ENCODE measurements around the gene DNM3.

DNM3 gene

GRCh38 chr1:171898941-171899340, 57.6 kb downstream of the DNM3 start:
- H3K9me3 ChIP-seq (ENCODE audit: control insufficient read depth in 2 of 2, low read length in 2 of 2) = no peaks in the 10 kb centered on the region
- H3K4me1 ChIP-seq (ENCODE audit: control insufficient read depth, insufficient read depth, low read length) = no peaks in the 10 kb centered on the region
- H3K4me3 ChIP-seq (ENCODE audit: low read length in 2 of 2) = peak overlapping the region in 1 of 2 donors; percentile 40
- no peak overlapping the region for H3K9ac ChIP-seq (ENCODE audit: low read length in 2 of 2)
- no peaks in the 10 kb centered on the region for H3K36me3 ChIP-seq (ENCODE audit: control insufficient read depth in 2 of 2, insufficient read depth in 2 of 2, low read length in 2 of 2)
- no peaks in the 10 kb centered on the region for H3K27me3 ChIP-seq (ENCODE audit: control insufficient read depth in 1 of 2, insufficient read depth in 2 of 2, low read length in 2 of 2)
- H3K27ac ChIP-seq (ENCODE audit: low read length) = no peak overlapping the region

- Histone ChIP-seq H3K4me1 (ENCODE audit: control insufficient read depth, insufficient read depth, low read length) (no peaks in the 10 kb centered on the region), H3K27me3 (ENCODE audit: control insufficient read depth in 1 of 2, insufficient read depth in 2 of 2, low read length in 2 of 2) (no peaks in the 10 kb centered on the region), H3K36me3 (ENCODE audit: control insufficient read depth in 2 of 2, insufficient read depth in 2 of 2, low read length in 2 of 2) (no peaks in the 10 kb centered on the region), H3K9me3 (ENCODE audit: control insufficient read depth in 2 of 2, low read length in 2 of 2) (no peaks in the 10 kb centered on the region), H3K4me3 (ENCODE audit: low read length in 2 of 2) (no peak overlapping the region), H3K27ac (ENCODE audit: low read length) (no peak overlapping the region), H3K9ac (ENCODE audit: low read length in 2 of 2) (no peak overlapping the region)
Observed at GRCh38 chr1:171899838-171900237, 58.5 kb downstream of the DNM3 start.

GRCh38 chr1:171901245-171901644, 59.9 kb downstream of the DNM3 start:
- H3K36me3 ChIP-seq (ENCODE audit: control insufficient read depth in 2 of 2, insufficient read depth in 2 of 2, low read length in 2 of 2) = no peaks in the 10 kb centered on the region
- H3K9me3 ChIP-seq (ENCODE audit: control insufficient read depth in 2 of 2, low read length in 2 of 2) = no peaks in the 10 kb centered on the region
- H3K9ac ChIP-seq (ENCODE audit: low read length in 2 of 2) = no peak overlapping the region
- no peaks in the 10 kb centered on the region for H3K4me1 ChIP-seq (ENCODE audit: control insufficient read depth, insufficient read depth, low read length)
- no peak overlapping the region for H3K4me3 ChIP-seq (ENCODE audit: low read length in 2 of 2)
- no peak overlapping the region for H3K27ac ChIP-seq (ENCODE audit: low read length)
- no peaks in the 10 kb centered on the region for H3K27me3 ChIP-seq (ENCODE audit: control insufficient read depth in 1 of 2, insufficient read depth in 2 of 2, low read length in 2 of 2)

GRCh38 chr1:171902527-171902926, 61.2 kb downstream of the DNM3 start:
- Histone ChIP-seq H3K27ac (ENCODE audit: low read length) (no peak overlapping the region), H3K9me3 (ENCODE audit: control insufficient read depth in 2 of 2, low read length in 2 of 2) (no peaks in the 10 kb centered on the region), H3K27me3 (ENCODE audit: control insufficient read depth in 1 of 2, insufficient read depth in 2 of 2, low read length in 2 of 2) (no peaks in the 10 kb centered on the region), H3K9ac (ENCODE audit: low read length in 2 of 2) (no peak overlapping the region), H3K4me3 (ENCODE audit: low read length in 2 of 2) (no peak overlapping the region), H3K36me3 (ENCODE audit: control insufficient read depth in 2 of 2, insufficient read depth in 2 of 2, low read length in 2 of 2) (no peaks in the 10 kb centered on the region), H3K4me1 (ENCODE audit: control insufficient read depth, insufficient read depth, low read length) (no peaks in the 10 kb centered on the region)

GRCh38 chr1:171904778-171905450, 63.6 kb downstream of the DNM3 start:
- Histone ChIP-seq H3K27me3 (ENCODE audit: control insufficient read depth in 1 of 2, insufficient read depth in 2 of 2, low read length in 2 of 2) (no peaks in the 10 kb centered on the region), H3K36me3 (ENCODE audit: control insufficient read depth in 2 of 2, insufficient read depth in 2 of 2, low read length in 2 of 2) (no peaks in the 10 kb centered on the region), H3K27ac (ENCODE audit: low read length) (no peak overlapping the region), H3K4me1 (ENCODE audit: control insufficient read depth, insufficient read depth, low read length) (no peaks in the 10 kb centered on the region), H3K9ac (ENCODE audit: low read length in 2 of 2) (no peak overlapping the region), H3K9me3 (ENCODE audit: control insufficient read depth in 2 of 2, low read length in 2 of 2) (no peaks in the 10 kb centered on the region), H3K4me3 (ENCODE audit: low read length in 2 of 2) (no peak overlapping the region)

GRCh38 chr1:171909711-171910110, 68.4 kb downstream of the DNM3 start:
- no peaks in the 10 kb centered on the region for H3K4me1 ChIP-seq (ENCODE audit: control insufficient read depth, insufficient read depth, low read length)
- H3K27ac ChIP-seq (ENCODE audit: low read length) = no peak overlapping the region
- H3K4me3 ChIP-seq (ENCODE audit: low read length in 2 of 2) = no peak overlapping the region
- H3K9me3 ChIP-seq (ENCODE audit: control insufficient read depth in 2 of 2, low read length in 2 of 2) = no peaks in the 10 kb centered on the region
- no peak overlapping the region for H3K9ac ChIP-seq (ENCODE audit: low read length in 2 of 2)
- no peaks in the 10 kb centered on the region for H3K36me3 ChIP-seq (ENCODE audit: control insufficient read depth in 2 of 2, insufficient read depth in 2 of 2, low read length in 2 of 2)
- no peaks in the 10 kb centered on the region for H3K27me3 ChIP-seq (ENCODE audit: control insufficient read depth in 1 of 2, insufficient read depth in 2 of 2, low read length in 2 of 2)

GRCh38 chr1:171910786-171911185, 69.5 kb downstream of the DNM3 start:
- H3K27ac ChIP-seq (ENCODE audit: low read length) = no peak overlapping the region
- H3K9ac ChIP-seq (ENCODE audit: low read length in 2 of 2) = no peak overlapping the region
- H3K4me1 ChIP-seq (ENCODE audit: control insufficient read depth, insufficient read depth, low read length) = no peaks in the 10 kb centered on the region
- no peaks in the 10 kb centered on the region for H3K27me3 ChIP-seq (ENCODE audit: control insufficient read depth in 1 of 2, insufficient read depth in 2 of 2, low read length in 2 of 2)
- H3K36me3 ChIP-seq (ENCODE audit: control insufficient read depth in 2 of 2, insufficient read depth in 2 of 2, low read length in 2 of 2) = no peaks in the 10 kb centered on the region
- no peak overlapping the region for H3K4me3 ChIP-seq (ENCODE audit: low read length in 2 of 2)
- H3K9me3 ChIP-seq (ENCODE audit: control insufficient read depth in 2 of 2, low read length in 2 of 2) = no peaks in the 10 kb centered on the region

- H3K36me3 ChIP-seq (ENCODE audit: control insufficient read depth in 2 of 2, insufficient read depth in 2 of 2, low read length in 2 of 2) = no peaks in the 10 kb centered on the region
- no peak overlapping the region for H3K4me3 ChIP-seq (ENCODE audit: low read length in 2 of 2)
- H3K9ac ChIP-seq (ENCODE audit: low read length in 2 of 2) = no peak overlapping the region
- H3K27ac ChIP-seq (ENCODE audit: low read length) = no peak overlapping the region
- no peaks in the 10 kb centered on the region for H3K27me3 ChIP-seq (ENCODE audit: control insufficient read depth in 1 of 2, insufficient read depth in 2 of 2, low read length in 2 of 2)
- H3K9me3 ChIP-seq (ENCODE audit: control insufficient read depth in 2 of 2, low read length in 2 of 2) = no peaks in the 10 kb centered on the region
- no peaks in the 10 kb centered on the region for H3K4me1 ChIP-seq (ENCODE audit: control insufficient read depth, insufficient read depth, low read length)
Observed at GRCh38 chr1:171911506-171911905, 70.2 kb downstream of the DNM3 start.

- Histone ChIP-seq H3K27me3 (ENCODE audit: control insufficient read depth in 1 of 2, insufficient read depth in 2 of 2, low read length in 2 of 2) (no peaks in the 10 kb centered on the region), H3K4me3 (ENCODE audit: low read length in 2 of 2) (no peak overlapping the region), H3K9me3 (ENCODE audit: control insufficient read depth in 2 of 2, low read length in 2 of 2) (no peaks in the 10 kb centered on the region), H3K27ac (ENCODE audit: low read length) (no peak overlapping the region), H3K9ac (ENCODE audit: low read length in 2 of 2) (no peak overlapping the region), H3K4me1 (ENCODE audit: control insufficient read depth, insufficient read depth, low read length) (no peaks in the 10 kb centered on the region), H3K36me3 (ENCODE audit: control insufficient read depth in 2 of 2, insufficient read depth in 2 of 2, low read length in 2 of 2) (no peaks in the 10 kb centered on the region)
Observed at GRCh38 chr1:171912509-171913175, 71.3 kb downstream of the DNM3 start.

GRCh38 chr1:171913385-171913784, 72.1 kb downstream of the DNM3 start:
- no peak overlapping the region for H3K27ac ChIP-seq (ENCODE audit: low read length)

GRCh38 chr1:171916315-171916771, 75.0 kb downstream of the DNM3 start:
- Histone ChIP-seq H3K4me1 (ENCODE audit: control insufficient read depth, insufficient read depth, low read length) (no peaks in the 10 kb centered on the region), H3K27ac (ENCODE audit: low read length) (no peak overlapping the region), H3K4me3 (ENCODE audit: low read length in 2 of 2) (no peak overlapping the region), H3K36me3 (ENCODE audit: control insufficient read depth in 2 of 2, insufficient read depth in 2 of 2, low read length in 2 of 2) (no peaks in the 10 kb centered on the region), H3K27me3 (ENCODE audit: control insufficient read depth in 1 of 2, insufficient read depth in 2 of 2, low read length in 2 of 2) (no peaks in the 10 kb centered on the region), H3K9me3 (ENCODE audit: control insufficient read depth in 2 of 2, low read length in 2 of 2) (no peaks in the 10 kb centered on the region), H3K9ac (ENCODE audit: low read length in 2 of 2) (no peak overlapping the region)

More at GRCh38 chr1:171913385-171913784, 72.1 kb downstream of the DNM3 start:
- Histone ChIP-seq H3K9ac (ENCODE audit: low read length in 2 of 2) (no peak overlapping the region), H3K36me3 (ENCODE audit: control insufficient read depth in 2 of 2, insufficient read depth in 2 of 2, low read length in 2 of 2) (no peaks in the 10 kb centered on the region), H3K9me3 (ENCODE audit: control insufficient read depth in 2 of 2, low read length in 2 of 2) (no peaks in the 10 kb centered on the region), H3K4me1 (ENCODE audit: control insufficient read depth, insufficient read depth, low read length) (no peaks in the 10 kb centered on the region), H3K4me3 (ENCODE audit: low read length in 2 of 2) (no peak overlapping the region), H3K27me3 (ENCODE audit: control insufficient read depth in 1 of 2, insufficient read depth in 2 of 2, low read length in 2 of 2) (no peaks in the 10 kb centered on the region)
